MM.1S (cell line): ENCODE data around the gene DDI2.
"Not testable (repeated sequence)": the region's sequence is repeated elsewhere in the genome, so short reads cannot be mapped to it uniquely, and the experiment has no call there.

ENCODE experiments used
- DNase-seq: peaks from one replicate; pipeline ENCODE4 v3.0.0-alpha.2; 2015
- H2AFZ ChIP-seq: fragments of 300-600 bp; sonication (generic); 2 replicates; pipeline ENCODE4 v1.6.0; 2016; ENCODE audit warnings: antibody characterized with exemption, low read length
- H3F3A ChIP-seq: fragments of 300-600 bp; sonication (generic); 2 replicates; pipeline ENCODE4 v1.6.1; 2016; ENCODE audit warnings: mild to moderate bottlenecking, antibody characterized with exemption, low read length, moderate library complexity, mixed read lengths; ENCODE audit not compliant: insufficient read depth
- H3K27ac ChIP-seq: fragments of 300-600 bp; sonication (generic); 2 replicates; pipeline ENCODE4 v1.5.1; 2016; ENCODE audit warnings: mild to moderate bottlenecking, low read length
- H3K27me3 ChIP-seq: fragments of 300-600 bp; sonication (generic); replicated peaks from 2 replicates; pipeline ENCODE4 v1.6.0; 2016; ENCODE audit warnings: low read length; ENCODE audit not compliant: insufficient read depth
- H3K36me3 ChIP-seq: fragments of 300-600 bp; sonication (generic); replicated peaks from 2 replicates; pipeline ENCODE4 v1.6.1; 2016; ENCODE audit warnings: mild to moderate bottlenecking, low read length, mixed read lengths; ENCODE audit not compliant: insufficient read depth
- H3K4me1 ChIP-seq: fragments of 300-600 bp; sonication (generic); 2 replicates; pipeline ENCODE4 v1.6.1; 2016; ENCODE audit warnings: low read length, mixed read lengths
- H3K4me2 ChIP-seq: fragments of 300-600 bp; sonication (generic); 2 replicates; pipeline ENCODE4 v1.6.0; 2016; ENCODE audit warnings: low read depth, low read length
- H3K4me3 ChIP-seq: fragments of 300-600 bp; sonication (generic); 2 replicates; pipeline ENCODE4 v1.5.1; 2016; ENCODE audit warnings: low read length, mixed read lengths
- H3K79me2 ChIP-seq: fragments of 300-600 bp; sonication (generic); 2 replicates; pipeline ENCODE4 v1.6.1; 2016; ENCODE audit warnings: mixed run types, low read length, mixed read lengths
- H3K9ac ChIP-seq: fragments of 300-600 bp; sonication (generic); 2 replicates; pipeline ENCODE4 v1.6.1; 2016; ENCODE audit warnings: low read length, mixed read lengths
- H3K9me2 ChIP-seq: fragments of 300-600 bp; sonication (generic); replicated peaks from 2 replicates; pipeline ENCODE4 v1.6.1; 2016; ENCODE audit warnings: mild to moderate bottlenecking, low read length, mixed read lengths; ENCODE audit not compliant: insufficient read depth
- H3K9me3 ChIP-seq: fragments of 300-600 bp; sonication (generic); replicated peaks from 2 replicates; pipeline ENCODE4 v1.6.1; 2016; ENCODE audit warnings: mild to moderate bottlenecking, low read length, mixed read lengths; ENCODE audit not compliant: insufficient read depth
- H4K20me1 ChIP-seq: fragments of 300-600 bp; sonication (generic); 2 replicates; pipeline ENCODE4 v1.6.1; 2016; ENCODE audit warnings: mild to moderate bottlenecking, low read length, moderate library complexity, mixed read lengths; ENCODE audit not compliant: insufficient read depth
- CTCF ChIP-seq: fragments of 300-600 bp; sonication (generic); IDR thresholded peaks from 2 replicates; pipeline ENCODE4 v1.5.1; 2016; ENCODE audit warnings: antibody characterized with exemption, low read length, mixed read lengths
- EZH2 ChIP-seq: fragments of 300-600 bp; sonication (generic); optimal IDR thresholded peaks from 2 replicates; pipeline ENCODE3; 2017; ENCODE audit warnings: low read depth, mild to moderate bottlenecking, antibody characterized with exemption, low read length, mixed read lengths
- EZH2phosphoT487 ChIP-seq: fragments of 300-600 bp; sonication (generic); IDR thresholded peaks from 2 replicates; pipeline ENCODE4 v1.6.1; 2018; ENCODE audit warnings: antibody characterized with exemption, low read length

Gene DDI2

DNA sequence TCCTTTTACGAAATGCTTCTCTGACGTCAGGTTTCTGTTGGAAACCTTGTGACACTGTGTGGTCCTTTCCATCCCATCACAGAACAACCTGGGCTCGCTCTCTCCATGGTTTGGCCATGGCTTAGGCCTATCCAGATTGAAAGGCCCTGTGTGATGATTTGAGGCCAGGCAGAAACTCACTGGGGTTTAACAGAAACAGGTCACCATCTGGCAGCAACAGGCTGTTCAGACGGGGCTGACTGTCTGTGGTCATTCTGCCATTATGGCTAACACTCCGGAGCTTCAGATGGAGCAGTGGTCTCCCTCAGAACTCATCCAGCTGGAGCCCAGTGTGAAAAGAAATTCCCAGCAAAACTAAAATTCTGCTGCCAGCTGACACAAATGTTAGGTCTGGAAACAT lies 76.1 kb downstream of the DDI2 start:
- Histone ChIP-seq H2AFZ (no peak overlapping the region), H3K9me2 (no peaks in the 10 kb centered on the region), H3K9me3 (no peaks in the 10 kb centered on the region), H3K4me3 (no peak overlapping the region), H3K79me2 (peaks cover 83% of the 10 kb centered on the region), H3K27ac (no peak overlapping the region), H4K20me1 (no peaks in the 10 kb centered on the region), H3K4me1 (peaks cover 15% of the 10 kb centered on the region), H3K9ac (no peak overlapping the region), H3K27me3 (no peaks in the 10 kb centered on the region), H3K4me2 (no peak overlapping the region), H3K36me3 (no peaks in the 10 kb centered on the region), H3F3A (peaks cover 23% of the 10 kb centered on the region)
- no peak for DNase-seq
- TF ChIP-seq EZH2phosphoT487 (no peak), CTCF (no peak), EZH2 (no peak)

- no peak for TF ChIP-seq EZH2
- TF ChIP-seq CTCF, result no peak
- no peak for TF ChIP-seq EZH2phosphoT487
- Histone ChIP-seq H3K9ac (peak overlapping the region; percentile 58), H3K27me3 (no peaks in the 10 kb centered on the region), H3K79me2 (peaks cover 76% of the 10 kb centered on the region), H3K9me2 (no peaks in the 10 kb centered on the region), H4K20me1 (no peaks in the 10 kb centered on the region), H3F3A (peaks cover 23% of the 10 kb centered on the region), H3K4me1 (peaks cover 15% of the 10 kb centered on the region), H3K4me3 (peak overlapping the region; percentile 48), H3K4me2 (peak overlapping the region; percentile 82), H3K27ac (peak overlapping the region; percentile 91), H2AFZ (0 out of 2 replicates have a peak overlapping the region, but pooled peaks have one; percentile 10), H3K9me3 (no peaks in the 10 kb centered on the region), H3K36me3 (no peaks in the 10 kb centered on the region)
- peak; percentile 73 for DNase-seq
Observed at GRCh38 chr1:15696956-15697521, 79.8 kb downstream of the DDI2 start.

DNA sequence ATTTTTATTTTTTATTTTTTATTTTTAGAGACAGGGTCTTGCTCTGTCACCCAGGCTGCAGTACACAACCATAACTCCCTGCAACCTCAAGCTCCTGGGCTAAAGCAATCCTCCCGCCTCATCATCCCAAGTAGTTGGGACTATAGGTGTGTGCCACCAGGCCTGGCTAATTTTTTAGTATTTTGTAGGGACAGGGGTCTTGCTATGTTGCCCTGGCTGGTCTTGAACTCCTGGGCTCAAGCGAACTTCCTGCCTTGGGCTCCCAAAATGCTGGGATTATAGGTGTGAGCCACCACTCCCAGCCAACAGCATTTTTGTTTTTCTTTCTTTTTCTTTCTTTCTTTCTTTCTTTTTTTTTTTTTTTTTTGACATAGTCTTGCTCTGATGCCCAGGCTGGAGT lies 80.9 kb downstream of the DDI2 start:
- H3F3A ChIP-seq, result peaks cover 23% of the 10 kb centered on the region
- H3K79me2 ChIP-seq, result peaks cover 77% of the 10 kb centered on the region
- H3K27me3 ChIP-seq, result no peaks in the 10 kb centered on the region
- no peaks in the 10 kb centered on the region for H4K20me1 ChIP-seq
- no peak overlapping the region for H2AFZ ChIP-seq
- H3K9me3 ChIP-seq, result no peaks in the 10 kb centered on the region
- peak overlapping the region; percentile 82; the same call in 1 of the 2 replicates for H3K4me2 ChIP-seq
- no peak overlapping the region for H3K4me3 ChIP-seq
- no peak for DNase-seq
- H3K9ac ChIP-seq, result no peak overlapping the region
- H3K4me1 ChIP-seq, result peaks cover 15% of the 10 kb centered on the region
- H3K9me2 ChIP-seq, result no peaks in the 10 kb centered on the region
- H3K27ac ChIP-seq, result peak overlapping the region; percentile 91; the same call in 1 of the 2 replicates
- no peaks in the 10 kb centered on the region for H3K36me3 ChIP-seq
- no peak for TF ChIP-seq EZH2
- no peak for TF ChIP-seq CTCF
- TF ChIP-seq EZH2phosphoT487, result no peak

DNA sequence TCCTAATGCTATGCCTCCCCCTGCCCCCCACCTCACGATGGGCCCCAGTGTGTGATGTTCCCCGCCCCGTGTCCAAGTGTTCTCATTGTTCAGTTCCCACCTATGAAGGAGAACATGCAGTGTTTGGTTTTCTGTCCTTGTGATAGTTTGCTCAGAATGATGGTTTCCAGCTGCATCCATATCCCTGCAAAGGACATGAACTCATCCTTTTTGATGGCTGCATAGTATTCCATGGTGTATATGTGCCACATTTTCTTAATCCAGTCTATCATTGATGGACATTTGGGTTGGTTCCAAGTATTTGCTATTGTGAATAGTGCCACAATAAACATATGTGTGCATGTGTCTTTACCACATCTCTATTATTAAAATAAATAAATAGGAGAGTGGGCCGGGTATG lies 82.1 kb downstream of the DDI2 start:
- not testable (repeated sequence) for H3K9me3 ChIP-seq, H4K20me1 ChIP-seq, DNase-seq, H3K36me3 ChIP-seq, H2AFZ ChIP-seq, H3K4me3 ChIP-seq, H3K4me2 ChIP-seq, H3K27me3 ChIP-seq, H3K9me2 ChIP-seq, H3K27ac ChIP-seq, H3K9ac ChIP-seq
- Histone ChIP-seq H3K4me1 (peaks cover 15% of the 10 kb centered on the region), H3F3A (peaks cover 23% of the 10 kb centered on the region), H3K79me2 (peaks cover 75% of the 10 kb centered on the region)
